Adrenal gland (tissue), 12 donors: ENCODE results near the gene FURIN. TPM values are rescaled to one million over a fixed set of nuclear protein-coding genes. Genes with fewer than 3 reads are reported as not detected.

Source experiments
- DNase-seq, 7 donors: peaks; one replicate each; pipeline ENCODE4 v3.0.0-alpha.2; 2019 to 2020
- H3K27ac ChIP-seq, 5 donors: fragments of 200-600 bp; sonication (generic) in 4 of 5; 1 replicate in 3 of 5; 2 replicates in 2 of 5; pipeline versions ENCODE4 v1.5.1 to v1.8.0; 2016 to 2020; ENCODE audit warnings: mild to moderate bottlenecking in 1 of 5
- H3K27me3 ChIP-seq: fragments of 200-600 bp; 2 replicates; pipeline ENCODE4 v1.8.0; 2021
- H3K36me3 ChIP-seq, 2 donors: fragments of 200-600 bp; replicated peaks in 1 of 2; 1 replicate in 1 of 2; 2 replicates in 1 of 2; pipeline versions ENCODE4 v1.5.1 to v1.8.0; 2018 to 2022
- H3K4me1 ChIP-seq, 2 donors: fragments of 200-600 bp; replicated peaks in 1 of 2; 1 replicate in 1 of 2; 2 replicates in 1 of 2; pipeline versions ENCODE4 v1.5.1 to v1.8.0; 2018 to 2021
- H3K4me3 ChIP-seq, 4 donors: fragments of 200-600 bp; sonication (generic) in 3 of 4; one replicate each; pipeline ENCODE4 v1.5.1; 2016 to 2018
- H3K9me3 ChIP-seq, 3 donors: fragments of 200-600 bp; sonication (generic) in 1 of 3; replicated peaks in 1 of 3; 1 replicate in 2 of 3; 2 replicates in 1 of 3; pipeline versions ENCODE4 v1.5.1 to v1.8.0; 2016 to 2021
- CTCF ChIP-seq, 6 experiments: fragments of 450-650 bp in 4 of 6; fragments of 200-600 bp in 2 of 6; sonication (generic) in 1 of 6; IDR thresholded peaks; 1 replicate in 5 of 6; 2 replicates in 1 of 6; pipeline versions ENCODE4 v1.5.1 to v1.8.0; 2016 to 2021; ENCODE audit warnings: antibody characterized with exemption in 6 of 6, mild to moderate bottlenecking in 2 of 6, moderate library complexity in 1 of 6
- POLR2A ChIP-seq, 2 donors: fragments of 450-650 bp; IDR thresholded peaks; one replicate each; pipeline ENCODE4 v1.6.1; 2017; ENCODE audit warnings: antibody characterized with exemption in 2 of 2, mild to moderate bottlenecking in 2 of 2, moderate library complexity in 1 of 2
- WGBS, 4 donors: extraction: QIAGEN DNeasy Blood & Tissue Kit in 2 of 4; methylation state at CpG; one replicate each; pipeline versions ENCODE4 v1.1.5 to v1.1.7; 2013 to 2017; 5-methylcytosine and 5-hydroxymethylcytosine counted together
- intact Hi-C, 2 donors: fragments of 100-400 bp; cut with DNase I; formaldehyde crosslinking; loops; one replicate each; pipeline versions ENCODE4 v1.14.1 to v1.15.0; 2022 to 2023
- polyA plus RNA-seq, 3 donors: library from polyadenylated mRNA; stranded (reverse); fragments of 200-250 nt in 2 of 3; fragments of 350-450 nt in 1 of 3; fragmentation: Illumina TruSeq in 1 of 3; extraction: RNeasy Lipid Tissue Mini Kit (QIAGEN cat#74804) in 1 of 3; gene quantifications; one replicate each; pipeline ENCODE4 v1.2.3, GENCODE V29; 2013 to 2014
- total RNA-seq, 9 donors: library from RNA; depleted of rRNA in 4 of 9; stranded (reverse); fragments of >200 nt in 4 of 9; fragments of 120-200 nt in 1 of 9; fragmentation: NEBNext Ultra II Directional in 1 of 9; extraction: Animal tissue kit (Norgen Biotek cat#: 25700) in 1 of 9; gene quantifications; one replicate each; pipeline versions ENCODE4 v1.1.0 to v1.2.4, GENCODE V29; 2013 to 2023
- donor health status: healthy with polysubstance abuse.
- donor health status: Bipolar disorder and iron deficiency.
- donor health status: DM: yes; HTN: yes; CAD: no.
- donor health status: DM: no; HTN: no; CAD: no.
- donor health status: DM: no; HTN: no; CAD: no.
- donor health status: DM: yes; HTN: yes; CAD: no.

FURIN gene
- total and polyA plus RNA-seq, 12 donors = 11.5 to 119 (median 45.2) TPM

DNA sequence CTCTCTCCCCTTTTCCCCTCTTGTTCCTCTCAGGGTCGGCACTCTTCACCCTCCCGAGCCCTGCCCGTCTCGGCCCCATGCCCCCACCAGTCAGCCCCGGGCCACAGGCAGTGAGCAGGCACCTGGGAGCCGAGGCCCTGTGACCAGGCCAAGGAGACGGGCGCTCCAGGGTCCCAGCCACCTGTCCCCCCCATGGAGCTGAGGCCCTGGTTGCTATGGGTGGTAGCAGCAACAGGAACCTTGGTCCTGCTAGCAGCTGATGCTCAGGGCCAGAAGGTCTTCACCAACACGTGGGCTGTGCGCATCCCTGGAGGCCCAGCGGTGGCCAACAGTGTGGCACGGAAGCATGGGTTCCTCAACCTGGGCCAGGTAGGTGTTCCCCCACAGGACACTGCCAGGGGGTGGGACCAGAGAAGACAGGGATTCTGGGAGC, 7.2 kb downstream of the FURIN start:
- H3K36me3 ChIP-seq = peaks cover 0 to 50% of the 10 kb centered on the region in 2 donors
- H3K27ac ChIP-seq = no peak overlapping the region
- no peak for TF ChIP-seq CTCF (IDR thresholded peaks at IDR 0.05)
- no peak for TF ChIP-seq POLR2A (IDR thresholded peaks at IDR 0.05)
- H3K27me3 ChIP-seq = no peaks in the 10 kb centered on the region
- no peak for DNase-seq
- WGBS, 4 donors = 88 to 93% (median 91%) methylated on average over 12 of the region's 12 CpGs; no CpG with 5 or more reads in 1 of the 4 donors
- H3K4me3 ChIP-seq = no peak overlapping the region
- intact Hi-C loops = no loop called here
- peaks cover 23 to 31% of the 10 kb centered on the region in 2 donors for H3K4me1 ChIP-seq
- no peaks in the 10 kb centered on the region for H3K9me3 ChIP-seq

DNA sequence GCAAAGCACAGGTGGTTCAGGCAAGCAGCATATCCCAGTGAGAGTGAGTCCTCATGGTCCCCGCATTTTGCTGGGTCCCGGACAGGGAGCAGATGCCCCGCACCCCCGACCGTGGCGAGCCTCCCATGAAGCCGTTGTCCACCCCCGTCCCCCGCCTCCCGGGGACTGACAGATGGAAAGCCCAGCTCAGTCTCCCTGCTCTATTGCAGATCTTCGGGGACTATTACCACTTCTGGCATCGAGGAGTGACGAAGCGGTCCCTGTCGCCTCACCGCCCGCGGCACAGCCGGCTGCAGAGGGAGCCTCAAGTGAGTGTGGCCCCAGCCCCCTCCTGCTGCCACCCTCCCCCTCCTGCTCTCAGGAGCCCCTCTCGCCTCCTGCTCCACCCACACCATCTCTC, 7.7 kb downstream of the FURIN start:
- no peak overlapping the region for H3K27ac ChIP-seq
- no peak overlapping the region for H3K4me3 ChIP-seq
- no peak for DNase-seq
- peaks cover 18 to 27% of the 10 kb centered on the region in 2 donors for H3K4me1 ChIP-seq
- intact Hi-C loops = no loop called here
- H3K27me3 ChIP-seq = no peaks in the 10 kb centered on the region
- 90 to 94% (median 93%) methylated on average over 2 to 20 of the region's 20 CpGs; no CpG with 5 or more reads in 1 of the 4 donors for WGBS, 4 donors
- TF ChIP-seq POLR2A (IDR thresholded peaks at IDR 0.05) (no peak), CTCF (IDR thresholded peaks at IDR 0.05) (no peak)
- no peaks in the 10 kb centered on the region for H3K9me3 ChIP-seq
- peaks cover 0 to 54% of the 10 kb centered on the region in 2 donors for H3K36me3 ChIP-seq

- H3K36me3 ChIP-seq = peaks cover 0 to 60% of the 10 kb centered on the region in 2 donors
- intact Hi-C loops = no loop called here
- no peak overlapping the region for H3K27ac ChIP-seq
Measured at GRCh38 chr15:90876512-90877170, 8.3 kb downstream of the FURIN start.

GRCh38 chr15:90877315-90877714, 8.9 kb downstream of the FURIN start:
- 90 to 95% (median 94%) methylated on average over 14 of the region's 14 CpGs; no CpG with 5 or more reads in 1 of the 4 donors for WGBS, 4 donors
- no peak overlapping the region for H3K27ac ChIP-seq
- no peaks in the 10 kb centered on the region for H3K9me3 ChIP-seq
- no peak for DNase-seq
- H3K27me3 ChIP-seq = no peaks in the 10 kb centered on the region
- H3K4me1 ChIP-seq = peaks cover 18 to 24% of the 10 kb centered on the region in 2 donors
- TF ChIP-seq CTCF (IDR thresholded peaks at IDR 0.05) = no peak
- TF ChIP-seq POLR2A (IDR thresholded peaks at IDR 0.05) = no peak
- intact Hi-C loops = no loop called here
- H3K36me3 ChIP-seq = peaks cover 0 to 67% of the 10 kb centered on the region in 2 donors
- no peak overlapping the region for H3K4me3 ChIP-seq

More at GRCh38 chr15:90876512-90877170, 8.3 kb downstream of the FURIN start:
- no peaks in the 10 kb centered on the region for H3K9me3 ChIP-seq
- H3K4me1 ChIP-seq = peaks cover 18 to 27% of the 10 kb centered on the region in 2 donors
- TF ChIP-seq POLR2A (IDR thresholded peaks at IDR 0.05) (no peak), CTCF (IDR thresholded peaks at IDR 0.05) (no peak)
- no peaks in the 10 kb centered on the region for H3K27me3 ChIP-seq
- DNase-seq = no peak
- 87 to 93% (median 91%) methylated on average over 12 to 15 of the region's 15 CpGs for WGBS, 4 donors
- H3K4me3 ChIP-seq = no peak overlapping the region
